OCI-LY1 (cell line): ENCODE measurements around the gene RET.

Experiments used
- EZH2 ChIP-seq: fragments of 200-600 bp; sonication (generic), shearing (Covaris generic); IDR thresholded peaks from 2 replicates; pipeline ENCODE4 v1.8.0; 2017; ENCODE audit warnings: borderline replicate concordance, mixed run types, mild to moderate bottlenecking, antibody characterized with exemption, low read length, moderate library complexity, mixed read lengths
- TF ChIP-seq, protein P1 (sequence below): fragments of 200-600 bp; sonication (generic), shearing (Covaris generic); IDR thresholded peaks from 2 replicates; pipeline ENCODE4 v1.5.1; 2017; ENCODE audit warnings: mild to moderate bottlenecking, antibody characterized with exemption, low read length, moderate library complexity, mixed read lengths

DNA sequence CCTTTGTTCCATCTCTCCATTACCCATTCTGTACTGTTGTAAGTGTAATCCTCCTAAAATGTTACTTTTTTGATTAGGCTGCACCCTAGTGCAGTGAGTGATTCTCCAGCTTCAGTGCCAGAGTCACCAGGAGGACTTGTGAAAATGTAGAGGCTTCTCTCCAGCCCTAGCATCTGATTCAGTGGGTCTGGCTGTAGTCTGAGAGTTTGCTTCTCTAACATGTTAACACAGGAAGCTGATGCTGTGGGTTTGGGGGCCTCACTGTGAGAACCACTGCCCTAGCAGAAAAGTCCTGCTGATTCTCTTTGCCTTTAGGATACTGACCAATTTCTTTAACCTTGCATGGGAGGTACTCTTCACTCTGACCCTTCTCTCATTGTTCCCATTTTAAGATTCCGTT is 85.7 kb downstream of the RET start:
- TF ChIP-seq EZH2, result no peak
- TF ChIP-seq, protein P1, sequence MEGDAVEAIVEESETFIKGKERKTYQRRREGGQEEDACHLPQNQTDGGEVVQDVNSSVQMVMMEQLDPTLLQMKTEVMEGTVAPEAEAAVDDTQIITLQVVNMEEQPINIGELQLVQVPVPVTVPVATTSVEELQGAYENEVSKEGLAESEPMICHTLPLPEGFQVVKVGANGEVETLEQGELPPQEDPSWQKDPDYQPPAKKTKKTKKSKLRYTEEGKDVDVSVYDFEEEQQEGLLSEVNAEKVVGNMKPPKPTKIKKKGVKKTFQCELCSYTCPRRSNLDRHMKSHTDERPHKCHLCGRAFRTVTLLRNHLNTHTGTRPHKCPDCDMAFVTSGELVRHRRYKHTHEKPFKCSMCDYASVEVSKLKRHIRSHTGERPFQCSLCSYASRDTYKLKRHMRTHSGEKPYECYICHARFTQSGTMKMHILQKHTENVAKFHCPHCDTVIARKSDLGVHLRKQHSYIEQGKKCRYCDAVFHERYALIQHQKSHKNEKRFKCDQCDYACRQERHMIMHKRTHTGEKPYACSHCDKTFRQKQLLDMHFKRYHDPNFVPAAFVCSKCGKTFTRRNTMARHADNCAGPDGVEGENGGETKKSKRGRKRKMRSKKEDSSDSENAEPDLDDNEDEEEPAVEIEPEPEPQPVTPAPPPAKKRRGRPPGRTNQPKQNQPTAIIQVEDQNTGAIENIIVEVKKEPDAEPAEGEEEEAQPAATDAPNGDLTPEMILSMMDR, result no peak
